HG03064 (cell line): ENCODE measurements around the gene FHOD1.

ENCODE experiments used
- ATAC-seq: cut with Tn5 transposase; IDR thresholded peaks from one replicate; pipeline ENCODE4 v1.9.1; 2021; ENCODE audit warnings: low read depth; ENCODE audit not compliant: unreplicated experiment

Gene FHOD1

GRCh38 chr16:67193536-67193935 lies 53.7 kb downstream of the FHOD1 start:
- ATAC-seq: no peak

DNA sequence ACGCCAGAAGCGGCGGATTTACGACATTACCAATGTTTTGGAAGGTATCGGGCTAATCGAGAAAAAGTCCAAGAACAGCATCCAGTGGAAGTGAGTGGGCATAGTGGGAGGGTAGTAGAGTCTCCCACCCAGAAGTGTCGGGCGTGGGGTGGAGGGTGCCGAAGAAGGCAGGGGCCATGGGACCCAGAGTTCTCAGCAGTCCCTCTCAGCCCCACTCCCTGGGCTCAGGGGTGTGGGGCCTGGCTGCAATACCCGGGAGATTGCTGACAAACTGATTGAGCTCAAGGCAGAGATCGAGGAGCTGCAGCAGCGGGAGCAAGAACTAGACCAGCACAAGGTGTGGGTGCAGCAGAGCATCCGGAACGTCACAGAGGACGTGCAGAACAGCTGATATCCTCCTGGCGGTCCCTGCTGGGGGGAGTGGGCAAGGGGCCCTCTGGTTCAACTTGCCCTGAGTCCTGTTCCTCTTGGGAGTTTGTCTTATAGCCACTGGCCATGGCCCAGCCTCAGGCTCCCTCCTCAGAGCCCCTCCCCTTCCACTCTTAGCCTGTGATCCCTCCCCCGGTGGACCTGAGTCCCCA lies 54.4 kb downstream of the FHOD1 start:
- no peak for ATAC-seq

- ATAC-seq: no peak
Measured at GRCh38 chr16:67191995-67192681, 55.1 kb downstream of the FHOD1 start, which contains the start of gene E2F4. TSS of gene E2F4 (plus strand) at chr16:67192155. CDS start at chr16:67192228, 73 bp downstream.

DNA sequence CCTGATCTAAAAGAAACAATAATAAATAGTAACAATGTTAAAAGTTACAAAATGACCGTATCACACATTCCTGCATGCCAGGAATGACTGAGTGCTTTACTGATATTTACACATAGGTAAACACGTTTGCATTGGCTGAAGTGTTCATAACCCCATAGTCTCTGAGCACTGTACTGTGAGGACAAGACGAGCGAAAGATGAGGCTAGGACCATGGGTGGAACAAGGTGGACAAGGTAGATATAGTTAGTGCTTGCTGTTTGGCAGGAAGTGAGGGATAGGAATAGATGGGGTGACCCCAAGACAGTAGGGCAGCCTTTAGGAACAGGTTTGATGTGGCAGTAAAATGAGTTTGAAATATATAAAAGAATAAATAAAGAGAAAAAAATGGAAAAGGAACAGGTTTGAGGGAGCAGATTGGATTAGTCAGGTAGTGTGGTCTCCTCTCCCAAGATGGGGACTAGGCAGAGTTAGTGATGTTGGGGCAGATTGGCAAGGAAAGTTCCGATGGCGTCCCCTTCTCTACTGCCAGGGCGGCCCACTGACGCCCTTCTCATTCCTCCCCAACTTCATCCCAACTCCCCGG lies 55.8 kb downstream of the FHOD1 start:
- no peak for ATAC-seq

DNA sequence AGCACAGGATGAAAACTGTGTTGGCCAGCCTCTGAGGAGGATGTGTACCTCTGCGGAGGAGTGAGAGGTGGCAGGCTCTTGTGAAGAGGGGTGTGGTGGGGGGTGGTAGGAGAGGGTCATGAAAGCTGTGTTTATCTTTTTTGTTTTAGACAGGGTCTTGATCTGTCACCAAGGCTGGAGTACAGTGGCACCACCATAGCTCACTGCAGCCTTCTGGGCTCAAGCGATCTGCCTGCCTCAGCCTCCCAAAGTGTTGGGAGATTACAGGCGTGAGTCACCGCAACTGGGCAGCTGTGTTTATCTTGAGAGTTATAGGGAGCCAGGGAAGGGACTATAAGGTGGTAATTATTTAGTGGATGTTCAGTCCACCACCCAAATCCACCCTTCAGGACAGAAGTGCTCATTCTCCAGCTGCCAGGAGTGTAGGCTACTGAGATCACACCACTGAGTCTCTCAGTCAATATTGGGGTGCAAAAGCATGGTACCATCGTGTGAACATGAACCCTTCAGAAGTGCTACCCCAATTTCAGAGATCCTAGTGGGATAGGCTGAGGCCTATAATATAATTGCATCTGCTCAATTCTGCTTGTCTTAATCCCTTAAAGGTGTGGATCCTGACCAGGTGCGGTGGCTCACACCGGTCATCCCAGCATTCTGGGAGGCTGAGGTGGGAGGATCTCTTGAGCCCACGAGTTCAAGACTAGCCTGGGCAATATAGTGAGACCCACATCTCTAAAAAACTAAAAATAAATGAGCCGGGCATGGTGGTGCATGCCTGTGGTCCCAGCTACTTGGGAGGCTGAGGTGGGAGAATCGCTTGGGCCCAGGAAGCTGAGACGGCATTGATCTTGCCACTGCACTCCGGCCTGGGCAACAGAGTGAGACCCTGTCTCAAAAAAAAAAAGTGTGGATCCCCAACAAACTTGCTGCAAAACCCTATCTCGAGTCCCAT lies 56.6 kb downstream of the FHOD1 start:
- no peak for ATAC-seq

- no peak for ATAC-seq
Measured at GRCh38 chr16:67190041-67190440, 57.2 kb downstream of the FHOD1 start, which contains the start of gene EXOC3L1. TSS of gene EXOC3L1 (minus strand) at chr16:67190136. CDS start at chr16:67189676, 460 bp downstream.

DNA sequence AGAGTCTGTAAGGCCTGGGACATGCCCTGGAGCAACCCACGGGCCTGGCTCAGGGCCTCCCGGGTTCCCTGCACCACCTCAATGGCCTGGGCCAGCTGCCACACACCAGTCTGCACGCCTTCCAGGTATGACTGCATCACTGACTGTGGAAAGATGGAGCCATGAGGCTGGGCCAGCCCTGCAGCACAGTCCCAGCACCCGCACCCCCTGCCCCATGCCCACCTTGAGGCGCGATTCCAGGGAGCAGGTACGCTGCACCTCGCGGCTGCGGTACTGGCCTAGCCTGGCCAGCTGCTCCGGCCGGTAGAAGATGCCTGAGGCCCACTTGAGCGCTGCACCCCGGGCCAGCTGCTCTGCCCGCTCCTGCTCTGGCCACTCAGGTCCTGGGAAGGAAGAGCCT lies 58.5 kb downstream of the FHOD1 start:
- ATAC-seq: no peak

DNA sequence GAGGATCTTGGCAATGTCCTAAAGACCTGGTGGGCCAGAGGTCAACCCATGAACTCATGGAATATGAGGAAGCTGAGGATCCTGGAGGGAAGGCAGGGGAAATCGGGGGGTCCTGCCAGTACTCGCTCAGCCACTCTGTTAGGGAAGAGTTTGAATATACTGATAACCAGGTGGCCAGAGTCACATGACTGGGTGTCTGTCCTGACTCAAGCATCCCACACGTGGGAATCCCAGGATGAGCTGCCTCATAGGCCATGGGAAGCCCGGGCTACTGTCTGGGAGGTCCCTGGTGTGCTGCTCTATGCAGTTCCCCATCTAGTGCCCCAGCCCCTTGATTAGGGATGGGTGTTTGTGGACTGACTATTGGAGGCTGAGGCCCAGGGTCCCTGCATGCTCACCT lies 59.0 kb downstream of the FHOD1 start:
- ATAC-seq: no peak

DNA sequence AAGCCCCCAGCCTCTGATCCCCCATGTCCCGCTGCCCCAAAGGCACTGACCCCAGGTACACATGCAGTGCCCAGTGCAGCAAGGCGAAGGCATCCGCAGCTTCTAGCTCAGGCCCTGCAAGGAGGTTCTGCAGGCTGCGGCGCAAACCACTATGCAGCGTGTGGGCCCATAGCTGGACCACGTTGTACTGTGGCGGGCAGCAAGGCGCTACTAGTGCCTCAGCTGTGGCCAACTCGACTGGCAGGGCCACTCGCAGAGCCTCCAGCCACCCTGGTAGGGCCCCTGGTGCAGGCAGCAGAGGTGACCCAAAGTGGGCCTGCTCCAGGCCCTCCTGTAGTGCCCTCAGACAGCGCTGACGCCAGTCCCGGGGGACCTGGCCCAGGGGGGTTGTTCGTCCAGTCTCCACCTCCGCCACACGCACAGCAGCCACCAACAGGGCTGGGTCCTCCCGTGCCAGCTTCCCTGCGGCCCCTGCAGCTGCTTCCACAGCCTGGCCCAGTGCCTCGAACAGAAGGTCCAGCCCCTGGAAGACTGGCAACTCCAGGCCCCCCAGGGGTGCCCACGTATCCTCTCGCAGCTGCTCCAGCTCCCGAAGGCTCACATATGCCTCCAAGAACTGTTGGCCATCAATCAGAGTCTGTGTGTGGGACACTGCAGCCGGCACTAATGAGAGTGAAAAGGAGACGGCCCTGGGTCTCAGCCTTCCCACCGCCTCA lies 59.9 kb downstream of the FHOD1 start:
- ATAC-seq: no peak

DNA sequence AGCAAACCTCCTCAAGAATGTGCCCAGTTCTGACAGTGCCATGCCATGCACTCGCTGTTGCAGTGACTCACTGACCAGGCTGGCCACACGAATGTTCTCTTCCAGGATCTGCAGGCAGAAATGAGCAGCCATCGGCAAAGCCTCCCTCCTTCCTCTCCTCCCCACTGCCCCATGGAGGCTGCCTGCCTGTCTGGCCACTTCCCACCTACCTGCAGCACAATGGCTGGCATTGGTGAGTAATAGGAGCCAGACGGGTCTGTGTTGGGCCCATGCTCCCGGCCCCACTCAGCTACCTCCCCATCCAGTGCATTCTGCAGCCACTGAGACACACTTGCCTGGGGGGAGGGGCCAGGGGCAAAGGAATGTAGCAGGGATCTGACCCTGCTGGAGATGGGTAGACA lies 60.7 kb downstream of the FHOD1 start:
- ATAC-seq: no peak

- no peak for ATAC-seq
Measured at GRCh38 chr16:67185651-67186134, 61.6 kb downstream of the FHOD1 start.

DNA sequence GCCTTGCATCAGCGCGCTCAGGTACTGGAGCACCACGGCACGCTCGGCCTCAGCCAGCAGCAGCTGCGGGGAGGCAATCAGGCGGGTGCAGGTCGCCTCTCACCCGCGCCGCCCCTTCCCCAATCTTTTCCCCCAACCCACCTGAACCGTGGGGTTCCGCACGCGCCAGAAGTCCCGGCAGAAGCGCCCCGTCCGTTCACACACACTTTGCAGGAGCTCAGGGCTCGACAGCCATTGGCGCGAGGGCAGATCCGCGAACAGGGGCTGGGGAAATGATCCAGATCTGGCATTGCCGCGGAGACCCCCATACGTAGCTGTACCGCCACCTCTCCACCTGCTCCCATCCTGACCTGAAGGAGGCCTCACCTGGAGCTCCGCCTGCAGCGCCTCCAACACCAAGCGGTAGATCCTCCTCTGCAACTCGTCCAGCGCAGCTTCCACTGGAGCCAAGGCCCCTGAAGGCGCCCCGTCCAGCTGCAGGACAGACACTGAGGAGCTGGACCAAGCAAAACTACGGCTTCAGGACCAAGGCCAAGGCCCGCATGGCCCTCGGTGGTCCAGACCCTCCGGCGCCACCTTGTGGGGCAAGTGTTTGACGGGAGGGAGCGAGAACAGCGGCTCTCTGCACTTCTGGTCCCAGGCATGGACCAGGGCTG lies 62.2 kb downstream of the FHOD1 start:
- no peak for ATAC-seq

- peak; percentile 10 for ATAC-seq
Measured at GRCh38 chr16:67184453-67184994, 62.8 kb downstream of the FHOD1 start.

DNA sequence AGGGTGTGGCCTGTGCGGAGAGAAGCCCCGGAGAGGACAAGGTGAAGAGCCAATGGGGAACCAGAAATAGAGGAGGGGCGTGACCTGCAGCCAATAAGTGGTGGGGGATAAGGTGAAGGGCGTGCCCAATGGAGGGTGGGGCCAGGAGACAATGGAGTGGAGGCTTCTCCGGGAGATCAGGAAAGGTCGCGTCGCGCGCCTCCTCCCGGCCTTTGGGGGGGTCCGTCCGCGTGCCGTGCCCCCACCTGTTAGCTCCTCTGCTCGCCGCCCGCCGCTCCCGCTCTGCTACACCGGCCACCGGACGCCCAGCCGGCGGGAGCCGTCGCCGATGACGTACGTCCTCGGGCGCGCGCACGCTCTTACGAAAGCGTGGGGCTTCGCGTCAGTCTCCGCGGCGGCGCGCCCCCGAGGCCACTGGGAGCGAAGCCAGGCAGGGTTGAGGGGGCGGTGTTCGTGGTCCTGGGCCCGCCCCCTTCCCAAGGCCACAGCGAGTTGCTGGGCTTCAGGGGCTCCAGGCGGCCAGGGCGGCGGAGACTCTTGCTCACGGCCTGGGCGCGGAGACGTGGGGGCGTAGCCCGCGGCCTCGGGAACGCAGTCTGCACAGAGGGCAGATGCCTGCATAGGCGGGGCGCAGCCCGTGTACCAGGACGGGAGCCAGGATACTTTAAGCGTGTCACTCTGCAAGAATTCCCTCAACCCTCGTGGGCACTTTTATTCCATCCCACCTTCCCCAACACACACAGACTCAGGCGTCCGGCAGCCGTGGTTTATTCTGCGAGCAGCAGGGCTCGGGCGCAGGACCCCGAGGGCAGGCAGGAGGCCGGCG lies 63.4 kb downstream of the FHOD1 start, which contains the start of gene MATCAP1:
MATCAP1 (minus strand) TSS at position 337 of the 826 bp plus-strand sequence. CDS start 3,353 bp downstream, outside the sequence.
- peak; percentile 87 for ATAC-seq

- no peak for ATAC-seq
Measured at GRCh38 chr16:67183284-67183626, 64.0 kb downstream of the FHOD1 start.

- no peak for ATAC-seq
Measured at GRCh38 chr16:67182288-67182687, 65.0 kb downstream of the FHOD1 start.

DNA sequence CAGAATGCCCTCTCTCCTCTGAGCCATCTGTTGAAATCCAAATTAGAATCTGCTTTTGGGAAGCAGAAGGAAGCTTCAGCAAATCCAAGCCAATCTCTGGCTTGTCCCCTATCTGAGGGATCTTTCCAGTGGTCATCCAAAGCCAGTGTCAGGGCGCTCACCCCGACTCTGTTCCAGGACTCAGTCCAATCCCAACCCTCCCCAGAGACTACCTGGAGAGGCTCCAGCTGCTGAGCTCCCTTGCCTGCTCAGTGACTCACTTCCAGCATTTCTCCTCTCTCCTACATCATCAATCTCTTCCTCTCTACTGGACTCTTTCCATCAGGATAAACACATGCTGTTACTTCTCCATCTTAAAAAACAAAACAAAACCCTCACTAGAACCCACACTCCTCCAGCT lies 65.9 kb downstream of the FHOD1 start:
- no peak for ATAC-seq

- no peak for ATAC-seq
Measured at GRCh38 chr16:67180166-67180565, 67.1 kb downstream of the FHOD1 start.
